NCI-H128 (cell line): ENCODE measurements around the gene WBP1L.
"Not testable (repeated sequence)": the region's sequence is repeated elsewhere in the genome, so short reads cannot be mapped to it uniquely, and the experiment has no call there.

Experiments used
- DNase-seq: peaks from one replicate; lab custom pipeline; 2025; ENCODE audit not compliant: unreplicated experiment; lab: John Stamatoyannopoulos, UW

WBP1L gene

GRCh38 chr10:102758240-102758932 is 14.6 kb downstream of the WBP1L start:
- no peak for DNase-seq

- not testable (repeated sequence) for DNase-seq
These were observed 15.2 kb downstream of the WBP1L start for GRCh38 chr10:102758933-102759262.

GRCh38 chr10:102759497-102760210 is 15.9 kb downstream of the WBP1L start:
- DNase-seq, result no peak

- DNase-seq, result no peak
These were observed 18.2 kb downstream of the WBP1L start for GRCh38 chr10:102761981-102762380.

GRCh38 chr10:102762401-102763015 is 18.8 kb downstream of the WBP1L start:
- DNase-seq, result no peak

GRCh38 chr10:102763037-102763607 is 19.4 kb downstream of the WBP1L start:
- no peak for DNase-seq

GRCh38 chr10:102764470-102765161 is 20.9 kb downstream of the WBP1L start:
- DNase-seq, result no peak

GRCh38 chr10:102765336-102765735 is 21.6 kb downstream of the WBP1L start:
- DNase-seq, result no peak

GRCh38 chr10:102767428-102768160 is 23.8 kb downstream of the WBP1L start:
- no peak for DNase-seq

- DNase-seq, result no peak
These were observed 25.8 kb downstream of the WBP1L start for GRCh38 chr10:102769375-102770107.

- no peak for DNase-seq
These were observed 26.3 kb downstream of the WBP1L start for GRCh38 chr10:102770108-102770482.

- DNase-seq, result no peak
These were observed 27.0 kb downstream of the WBP1L start for GRCh38 chr10:102770792-102771191.

GRCh38 chr10:102773320-102773719 is 29.6 kb downstream of the WBP1L start:
- DNase-seq, result no peak

GRCh38 chr10:102773986-102774385 is 30.2 kb downstream of the WBP1L start:
- no peak for DNase-seq

GRCh38 chr10:102775201-102775934 is 31.6 kb downstream of the WBP1L start:
- DNase-seq, result no peak

- no peak for DNase-seq
These were observed 32.4 kb downstream of the WBP1L start for GRCh38 chr10:102775935-102776669.

GRCh38 chr10:102776779-102777456 is 33.2 kb downstream of the WBP1L start:
- no peak for DNase-seq
